ENCODE data around the gene GSTP1. TPM values are rescaled to one million over a fixed set of nuclear protein-coding genes. Genes with fewer than 3 reads are reported as not detected.
A peak's percentile ranks its signal among the peaks of the same experiment; 100 is the strongest.

Gene GSTP1
- total and polyA plus RNA-seq, 9 of the 15 experiments (the other 6 are each of a cell fraction or from before 2014, with no cell fraction given) = 592 to 2,150 (median 1,204) TPM

GRCh38 chr11:67542169-67542568 lies 41.4 kb upstream of the GSTP1 start (continued):
- TF ChIP-seq FOXP4 (CRISPR knock-in tag; IDR thresholded peaks at IDR 0.05; ENCODE audit: borderline replicate concordance) (no peak), PHF20 (IDR thresholded peaks at IDR 0.05; ENCODE audit: partially characterized antibody) (no peak), SIRT6 (IDR thresholded peaks at IDR 0.05; ENCODE audit: low read depth, low read length) (no peak), SAP30 (IDR thresholded peaks at IDR 0.05; ENCODE audit: borderline replicate concordance, insufficient read depth, low read depth, low read length, poor library complexity, severe bottlenecking) (no peak)

GRCh38 chr11:67542971-67543370 lies 40.6 kb upstream of the GSTP1 start:
- H3K36me3 ChIP-seq (ENCODE audit: control insufficient read depth, insufficient read depth, low read length) = no peaks in the 10 kb centered on the region
- no peaks in the 10 kb centered on the region for H3K9me1 ChIP-seq (ENCODE audit: control insufficient read depth, insufficient read depth, low read length)
- 44% methylated on average over 6 of the region's 7 CpGs for WGBS (ENCODE audit: insufficient coverage, low coverage, missing lambda C conversion rate)
- in situ Hi-C loops (cut with MboI) (loop anchor here (25.0 kb wide), 1 partner anchor 1144 kb away; the partner anchor contains the start of gene GAL), intact Hi-C loops (cut with micrococcal nuclease) (no loop called here)
- H3K9ac ChIP-seq (ENCODE audit: insufficient read depth in 1 of 2, low read depth in 2 of 2, low read length in 2 of 2) = peak overlapping the region in 1 of 2 experiments; percentile 30; a peak in 1 of 4 replicates
- no peaks in the 10 kb centered on the region for H3K9me3 ChIP-seq (replicated peaks; ENCODE audit: control insufficient read depth, insufficient read depth, low read depth, low read length)
- H3K27ac ChIP-seq (ENCODE audit: extremely low read depth, low read depth, low read length) = no peak overlapping the region
- H3K4me3 ChIP-seq = no peak overlapping the region
- H3K4me2 ChIP-seq (ENCODE audit: insufficient read depth, low read length) = no peak overlapping the region
- ChIA-PET POLR2A (interaction anchor here (0.7 to 1.3 kb wide), 2 partner anchors 29 to 663 kb away, joined by 3 read pairs; no protein-coding TSS in a partner anchor), CTCF (ENCODE audit: low intra/inter-chr PET ratio) (no interaction called here)
- ATAC-seq (no peak), DNase-seq (ENCODE audit: extremely low read depth in 1 of 4, low spot score in 3 of 4) (peak in 2 of 4 experiments; percentile 11 to 16), FAIRE-seq (no peak)
- H4K20me1 ChIP-seq (replicated peaks; ENCODE audit: control insufficient read depth, insufficient read depth, low read length) = no peaks in the 10 kb centered on the region
- H3K27me3 ChIP-seq (ENCODE audit: control insufficient read depth in 2 of 2, insufficient read depth in 2 of 2, low read length in 2 of 2) = no peaks in the 10 kb centered on the region
- peaks cover 11 to 18% of the 10 kb centered on the region in 2 experiments; a peak in 4 of 5 replicates for H3K4me1 ChIP-seq (replicated peaks in 1 of 2; ENCODE audit: control insufficient read depth in 2 of 2, insufficient read depth in 2 of 2, low read length in 2 of 2)
- H2AFZ ChIP-seq (ENCODE audit: low read depth, low read length) = peak overlapping the region; percentile 65; the same call in 1 of the 2 replicates
- H3K79me2 ChIP-seq (ENCODE audit: control insufficient read depth, insufficient read depth, low read length) = no peaks in the 10 kb centered on the region
- no TSS peak for BruUV-seq (replicated peaks)
- no peak for TF ChIP-seq HCFC1 (IDR thresholded peaks at IDR 0.05; ENCODE audit: low read depth, low read length)
- TF ChIP-seq STAT6 (CRISPR knock-in tag; IDR thresholded peaks at IDR 0.05) = no peak
- no peak for TF ChIP-seq ZNF830 (CRISPR knock-in tag; IDR thresholded peaks at IDR 0.05)
- TF ChIP-seq CREB1 (IDR thresholded peaks at IDR 0.05) = no peak
- no peak for TF ChIP-seq CREB1 (CRISPR knock-in tag; IDR thresholded peaks at IDR 0.05)
- no peak for TF ChIP-seq ATF6 (CRISPR knock-in tag; IDR thresholded peaks at IDR 0.05)
- no peak for TF ChIP-seq RBM15 (IDR thresholded peaks at IDR 0.05; ENCODE audit: insufficient read depth, low read length)
- TF ChIP-seq ZNF766 (CRISPR knock-in tag; conservative IDR thresholded peaks at IDR 0.05) = no peak
- TF ChIP-seq EGR1 (conservative IDR thresholded peaks at IDR 0.05) = no peak
- TF ChIP-seq EWSR1 (IDR thresholded peaks at IDR 0.05; ENCODE audit: borderline replicate concordance, low read depth, partially characterized antibody) = no peak
- TF ChIP-seq ZNF444 (CRISPR knock-in tag; IDR thresholded peaks at IDR 0.05) = no peak
